GM13976 (cell line): Measurements from ENCODE around the gene MOBP.

Experiments used
- DNase-seq: peaks from one replicate; pipeline ENCODE4 v3.0.0; 2012; ENCODE audit warnings: low spot score
- CTCF ChIP-seq: IDR thresholded peaks from 2 replicates; pipeline ENCODE4 v1.5.1; 2012; ENCODE audit warnings: borderline replicate concordance, mild to moderate bottlenecking; ENCODE audit not compliant: insufficient read depth; ENCODE audit errors: extremely low read depth, missing control alignments, control extremely low read depth
- in situ Hi-C: fragments of 300-500 bp; cut with MboI; formaldehyde crosslinking; loops from one replicate; pipeline ENCODE4 v1.12.0; 2022; ENCODE audit warnings: low sequenced_read_pairs, mixed read lengths, inconsistent platforms; ENCODE audit not compliant: unreplicated experiment

The MOBP gene

GRCh38 chr3:39501059-39501458 lies 33.6 kb downstream of the MOBP start:
- in situ Hi-C loops = no loop called here

GRCh38 chr3:39501968-39502837 lies 34.7 kb downstream of the MOBP start:
- no peak for DNase-seq
- in situ Hi-C loops = no loop called here
- no peak for TF ChIP-seq CTCF

More at GRCh38 chr3:39501059-39501458, 33.6 kb downstream of the MOBP start:
- TF ChIP-seq CTCF = no peak
- DNase-seq = no peak

- no peak for TF ChIP-seq CTCF
- in situ Hi-C loops = no loop called here
- DNase-seq = no peak
Measured at GRCh38 chr3:39502838-39503145, 35.3 kb downstream of the MOBP start.

GRCh38 chr3:39505866-39506742 lies 38.6 kb downstream of the MOBP start:
- DNase-seq = no peak
- in situ Hi-C loops = no loop called here
- TF ChIP-seq CTCF = no peak

- no peak for DNase-seq
- in situ Hi-C loops = no loop called here
Measured at GRCh38 chr3:39506863-39507262, 39.4 kb downstream of the MOBP start.

GRCh38 chr3:39513791-39514369 lies 46.4 kb downstream of the MOBP start:
- TF ChIP-seq CTCF = no peak
- DNase-seq = no peak

More at GRCh38 chr3:39506863-39507262, 39.4 kb downstream of the MOBP start:
- no peak for TF ChIP-seq CTCF

More at GRCh38 chr3:39513791-39514369, 46.4 kb downstream of the MOBP start:
- in situ Hi-C loops = no loop called here
